Mucosa of rectum (tissue), 2 donors: ENCODE measurements around the gene HSP90AA1.
"Not testable (repeated sequence)": the region's sequence is repeated elsewhere in the genome, so short reads cannot be mapped to it uniquely, and the experiment has no call there.

ENCODE experiments used
- H3K27ac ChIP-seq, 2 donors: one replicate each; pipeline ENCODE4 v1.7.0; 2013; ENCODE audit warnings: inconsistent platforms in 2 of 2, low read depth in 2 of 2, low read length in 2 of 2
- H3K27me3 ChIP-seq, 2 donors: one replicate each; pipeline ENCODE4 v1.7.0; 2013; ENCODE audit warnings: low read length in 2 of 2; ENCODE audit not compliant: control insufficient read depth in 2 of 2, insufficient read depth in 2 of 2
- H3K36me3 ChIP-seq, 2 donors: one replicate each; pipeline ENCODE4 v1.7.0; 2013; ENCODE audit warnings: low read length in 2 of 2; ENCODE audit not compliant: control insufficient read depth in 2 of 2, insufficient read depth in 2 of 2
- H3K4me1 ChIP-seq, 2 donors: one replicate each; pipeline ENCODE4 v1.7.0; 2013; ENCODE audit warnings: low read length in 2 of 2, mild to moderate bottlenecking in 1 of 2; ENCODE audit not compliant: control insufficient read depth in 2 of 2, insufficient read depth in 2 of 2
- H3K4me3 ChIP-seq, 2 donors: one replicate each; pipeline ENCODE4 v1.7.0; 2013; ENCODE audit warnings: low read length in 2 of 2
- H3K9ac ChIP-seq, 2 donors: one replicate each; pipeline ENCODE4 v1.7.0; 2013; ENCODE audit warnings: low read length in 2 of 2, low read depth in 1 of 2, mild to moderate bottlenecking in 1 of 2
- H3K9me3 ChIP-seq, 2 donors: one replicate each; pipeline ENCODE4 v1.7.0; 2013; ENCODE audit warnings: low read length in 2 of 2; ENCODE audit not compliant: control insufficient read depth in 2 of 2
- donor health status: healthy.
- donor health status: Normal muscosa, but diverticular disease.

The HSP90AA1 gene

GRCh38 chr14:102117852-102118251 is 31.0 kb upstream of the HSP90AA1 start:
- Histone ChIP-seq H3K9me3 (no peaks in the 10 kb centered on the region), H3K36me3 (no peaks in the 10 kb centered on the region), H3K27me3 (no peaks in the 10 kb centered on the region), H3K27ac (no peak overlapping the region), H3K9ac (no peak overlapping the region), H3K4me1 (no peaks in the 10 kb centered on the region), H3K4me3 (no peak overlapping the region)

- H3K4me1 ChIP-seq = no peaks in the 10 kb centered on the region
- H3K27ac ChIP-seq = no peak overlapping the region
- H3K4me3 ChIP-seq = no peak overlapping the region
- no peaks in the 10 kb centered on the region for H3K36me3 ChIP-seq
- no peaks in the 10 kb centered on the region for H3K27me3 ChIP-seq
- H3K9me3 ChIP-seq = no peaks in the 10 kb centered on the region
- H3K9ac ChIP-seq = no peak overlapping the region
Measured at GRCh38 chr14:102116361-102117180, 29.7 kb upstream of the HSP90AA1 start.

GRCh38 chr14:102111101-102111500 is 24.3 kb upstream of the HSP90AA1 start:
- Histone ChIP-seq H3K4me3 (no peak overlapping the region), H3K9me3 (no peaks in the 10 kb centered on the region), H3K27me3 (no peaks in the 10 kb centered on the region), H3K9ac (no peak overlapping the region), H3K27ac (no peak overlapping the region), H3K4me1 (no peaks in the 10 kb centered on the region), H3K36me3 (no peaks in the 10 kb centered on the region)

GRCh38 chr14:102109332-102109731 is 22.5 kb upstream of the HSP90AA1 start:
- not testable (repeated sequence) for H3K4me1 ChIP-seq, H3K9me3 ChIP-seq, H3K4me3 ChIP-seq, H3K36me3 ChIP-seq, H3K27me3 ChIP-seq, H3K27ac ChIP-seq, H3K9ac ChIP-seq

GRCh38 chr14:102105369-102105768 is 18.5 kb upstream of the HSP90AA1 start:
- H3K9ac ChIP-seq = no peak overlapping the region
- H3K4me1 ChIP-seq = no peaks in the 10 kb centered on the region
- H3K4me3 ChIP-seq = no peak overlapping the region
- no peak overlapping the region for H3K27ac ChIP-seq
- H3K27me3 ChIP-seq = no peaks in the 10 kb centered on the region
- no peaks in the 10 kb centered on the region for H3K36me3 ChIP-seq
- H3K9me3 ChIP-seq = no peaks in the 10 kb centered on the region

- Histone ChIP-seq H3K27ac (no peak overlapping the region), H3K36me3 (no peaks in the 10 kb centered on the region), H3K9ac (no peak overlapping the region), H3K27me3 (no peaks in the 10 kb centered on the region), H3K9me3 (no peaks in the 10 kb centered on the region), H3K4me1 (no peaks in the 10 kb centered on the region), H3K4me3 (no peak overlapping the region)
Measured at GRCh38 chr14:102103062-102103695, 16.3 kb upstream of the HSP90AA1 start.

GRCh38 chr14:102097441-102098135 is 10.7 kb upstream of the HSP90AA1 start:
- Histone ChIP-seq H3K9me3 (no peaks in the 10 kb centered on the region), H3K27ac (peak overlapping the region; percentile 60 to 67), H3K9ac (peak overlapping the region in 1 of 2 donors; percentile 0), H3K4me3 (no peak overlapping the region), H3K4me1 (peaks cover 4 to 8% of the 10 kb centered on the region in 2 donors), H3K27me3 (no peaks in the 10 kb centered on the region), H3K36me3 (no peaks in the 10 kb centered on the region)

- Histone ChIP-seq H3K36me3 (no peaks in the 10 kb centered on the region), H3K4me3 (no peak overlapping the region), H3K27ac (no peak overlapping the region), H3K9me3 (no peaks in the 10 kb centered on the region), H3K27me3 (no peaks in the 10 kb centered on the region), H3K9ac (no peak overlapping the region), H3K4me1 (peaks cover 4 to 8% of the 10 kb centered on the region in 2 donors)
Measured at GRCh38 chr14:102096569-102097188, 9.8 kb upstream of the HSP90AA1 start.

GRCh38 chr14:102095871-102096568 is 9.2 kb upstream of the HSP90AA1 start:
- Histone ChIP-seq H3K27ac (no peak overlapping the region), H3K36me3 (no peaks in the 10 kb centered on the region)

More at GRCh38 chr14:102095871-102096568, 9.2 kb upstream of the HSP90AA1 start:
- Histone ChIP-seq H3K9me3 (no peaks in the 10 kb centered on the region), H3K4me1 (peaks cover 4 to 8% of the 10 kb centered on the region in 2 donors), H3K9ac (no peak overlapping the region), H3K27me3 (no peaks in the 10 kb centered on the region), H3K4me3 (no peak overlapping the region)
